Loucy (cell line): ENCODE data around the gene SATB2.

Experiments
- H2AFZ ChIP-seq: fragments of 200-600 bp; sonication (generic); 2 replicates; pipeline ENCODE4 v1.6.0; 2016; ENCODE audit warnings: antibody characterized with exemption, mild to moderate bottlenecking, low read length, moderate library complexity
- H3F3A ChIP-seq: fragments of 200-600 bp; 2 replicates; pipeline ENCODE4 v1.6.0; 2016; ENCODE audit warnings: antibody characterized with exemption, low read depth, mild to moderate bottlenecking
- H3K27me3 ChIP-seq: fragments of 200-600 bp; sonication (generic); 2 replicates; pipeline ENCODE4 v1.6.1; 2014; ENCODE audit warnings: low read length, mild to moderate bottlenecking; ENCODE audit not compliant: insufficient read depth, poor library complexity, severe bottlenecking
- H3K36me3 ChIP-seq: fragments of 200-600 bp; sonication (generic); 2 replicates; pipeline ENCODE4 v1.6.1; 2016; ENCODE audit warnings: low read length; ENCODE audit not compliant: insufficient read depth
- H3K4me1 ChIP-seq: fragments of 200-600 bp; sonication (generic); 2 replicates; pipeline ENCODE4 v1.5.1; 2014; ENCODE audit warnings: low read length, mild to moderate bottlenecking; ENCODE audit not compliant: insufficient read depth, poor library complexity, severe bottlenecking
- H3K4me2 ChIP-seq: fragments of 200-600 bp; sonication (generic); 2 replicates; pipeline ENCODE4 v1.6.0; 2014; ENCODE audit warnings: antibody characterized with exemption, low read length, low read depth, mild to moderate bottlenecking; ENCODE audit not compliant: poor library complexity, severe bottlenecking
- H3K4me3 ChIP-seq: fragments of 200-600 bp; sonication (generic); 2 replicates; pipeline ENCODE4 v1.5.1; 2014; ENCODE audit warnings: low read length, mild to moderate bottlenecking, mixed read lengths; ENCODE audit not compliant: poor library complexity, severe bottlenecking
- H3K79me2 ChIP-seq: fragments of 200-600 bp; sonication (generic); 2 replicates; pipeline ENCODE4 v1.6.1; 2014; ENCODE audit warnings: low read length; ENCODE audit not compliant: insufficient read depth
- H3K9ac ChIP-seq: fragments of 200-600 bp; sonication (generic); 2 replicates; pipeline ENCODE4 v1.6.0; 2014; ENCODE audit warnings: mild to moderate bottlenecking, low read depth, low read length, moderate library complexity; ENCODE audit not compliant: poor library complexity, severe bottlenecking
- H3K9me2 ChIP-seq: fragments of 200-600 bp; sonication (generic); replicated peaks from 2 replicates; pipeline ENCODE4 v1.6.1; 2016; ENCODE audit warnings: low read depth, low read length, mixed read lengths
- H3K9me3 ChIP-seq: fragments of 200-600 bp; sonication (generic); 2 replicates; pipeline ENCODE4 v1.6.1; 2014; ENCODE audit warnings: mild to moderate bottlenecking, antibody characterized with exemption, low read length, low read depth; ENCODE audit not compliant: insufficient read depth
- H4K20me1 ChIP-seq: fragments of 200-600 bp; sonication (generic); 2 replicates; pipeline ENCODE4 v1.6.0; 2014; ENCODE audit warnings: antibody characterized with exemption, low read length, mild to moderate bottlenecking; ENCODE audit not compliant: insufficient read depth, poor library complexity, severe bottlenecking
- CTCF ChIP-seq: fragments of 200-600 bp; sonication (generic); conservative IDR thresholded peaks from 2 replicates; pipeline ENCODE4 v1.5.1; 2014; ENCODE audit warnings: mild to moderate bottlenecking, antibody characterized with exemption, low read length
- EZH2phosphoT487 ChIP-seq: fragments of 200-600 bp; IDR thresholded peaks from 2 replicates; pipeline ENCODE4 v1.6.1; 2018; ENCODE audit warnings: antibody characterized with exemption, mild to moderate bottlenecking, moderate library complexity, borderline replicate concordance

Gene SATB2

GRCh38 chr2:199307461-199307860 lies 150.3 kb downstream of the SATB2 start:
- Histone ChIP-seq H3K9me3 (no peaks in the 10 kb centered on the region), H3K79me2 (no peaks in the 10 kb centered on the region), H3K4me2 (no peak overlapping the region), H2AFZ (no peak overlapping the region), H3F3A (no peaks in the 10 kb centered on the region), H4K20me1 (no peaks in the 10 kb centered on the region), H3K27me3 (no peaks in the 10 kb centered on the region), H3K36me3 (no peaks in the 10 kb centered on the region), H3K9ac (no peak overlapping the region), H3K9me2 (no peaks in the 10 kb centered on the region), H3K4me3 (no peak overlapping the region), H3K4me1 (no peaks in the 10 kb centered on the region)
- TF ChIP-seq CTCF: no peak
- TF ChIP-seq EZH2phosphoT487: no peak

GRCh38 chr2:199306116-199306515 lies 151.6 kb downstream of the SATB2 start:
- H4K20me1 ChIP-seq: no peaks in the 10 kb centered on the region
- H3K9me3 ChIP-seq: no peaks in the 10 kb centered on the region
- no peaks in the 10 kb centered on the region for H3K9me2 ChIP-seq
- no peak overlapping the region for H3K4me2 ChIP-seq
- no peaks in the 10 kb centered on the region for H3K79me2 ChIP-seq
- TF ChIP-seq CTCF: no peak
- TF ChIP-seq EZH2phosphoT487: no peak
- no peaks in the 10 kb centered on the region for H3K36me3 ChIP-seq
- H3K27me3 ChIP-seq: no peaks in the 10 kb centered on the region
- H3K9ac ChIP-seq: no peak overlapping the region
- no peaks in the 10 kb centered on the region for H3K4me1 ChIP-seq
- H3F3A ChIP-seq: no peaks in the 10 kb centered on the region
- no peak overlapping the region for H3K4me3 ChIP-seq
- no peak overlapping the region for H2AFZ ChIP-seq

GRCh38 chr2:199303728-199304177 lies 154.0 kb downstream of the SATB2 start:
- Histone ChIP-seq H3K27me3 (no peaks in the 10 kb centered on the region), H4K20me1 (no peaks in the 10 kb centered on the region), H3K4me2 (no peak overlapping the region), H3F3A (no peaks in the 10 kb centered on the region), H3K9me3 (no peaks in the 10 kb centered on the region), H3K4me1 (no peaks in the 10 kb centered on the region), H3K36me3 (no peaks in the 10 kb centered on the region), H2AFZ (no peak overlapping the region), H3K4me3 (no peak overlapping the region), H3K9me2 (no peaks in the 10 kb centered on the region), H3K79me2 (no peaks in the 10 kb centered on the region), H3K9ac (no peak overlapping the region)
- TF ChIP-seq EZH2phosphoT487 (no peak), CTCF (no peak)
